Measurements from ENCODE around the gene FAM98A.

The FAM98A gene

DNA sequence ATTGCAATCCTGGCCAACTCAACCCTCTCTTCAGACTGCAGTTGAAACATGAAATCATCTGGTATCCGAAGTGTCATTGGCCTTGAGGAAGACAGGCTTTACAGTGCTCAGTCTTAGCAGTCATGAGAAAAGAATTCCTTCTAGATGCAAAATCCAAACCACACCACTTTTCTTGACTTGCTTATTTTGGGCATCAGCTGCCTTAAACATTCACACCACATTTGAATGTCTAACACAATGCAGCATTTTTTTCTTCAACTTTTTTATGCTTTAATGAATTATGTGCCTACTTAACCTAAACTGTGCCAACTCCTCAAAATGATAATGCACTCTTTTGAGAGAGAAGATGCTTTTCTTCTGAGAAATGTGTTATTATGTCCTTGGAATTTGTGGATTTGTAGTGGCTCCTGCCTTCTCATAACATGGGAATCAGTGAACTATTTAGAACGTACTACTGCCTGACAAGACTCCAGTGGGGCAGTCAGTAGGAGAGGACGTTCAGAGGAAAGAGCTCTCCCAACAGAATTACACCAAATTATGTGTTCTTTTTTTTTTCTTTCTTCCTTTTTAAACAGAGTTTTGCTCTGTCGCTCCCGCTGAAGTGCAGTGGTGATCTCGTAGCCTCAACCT, 3.2 kb upstream of the FAM98A start:
- in situ Hi-C loops (cut with HindIII; ENCODE audit: low pct_ligation_motif_present, low pct_unique_long_range_greater_than_20kb, low sequenced_read_pairs): no loop called here

DNA sequence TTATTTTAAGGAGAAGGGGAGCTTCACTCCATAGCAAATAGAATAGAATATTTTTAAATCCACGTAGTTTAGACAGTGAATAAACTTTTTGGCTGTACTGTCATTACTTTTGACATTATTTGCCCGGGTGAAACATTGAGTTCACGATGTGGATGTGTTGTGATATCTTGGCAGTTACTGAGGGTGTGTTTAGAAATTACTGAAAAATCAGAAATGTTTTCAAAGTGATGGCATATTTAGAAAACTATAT, 769 bp upstream of the FAM98A start:
- DNase-seq: no peak

More for the DNA sequence above, 3.2 kb upstream of the FAM98A start:
- no peak for DNase-seq

DNA sequence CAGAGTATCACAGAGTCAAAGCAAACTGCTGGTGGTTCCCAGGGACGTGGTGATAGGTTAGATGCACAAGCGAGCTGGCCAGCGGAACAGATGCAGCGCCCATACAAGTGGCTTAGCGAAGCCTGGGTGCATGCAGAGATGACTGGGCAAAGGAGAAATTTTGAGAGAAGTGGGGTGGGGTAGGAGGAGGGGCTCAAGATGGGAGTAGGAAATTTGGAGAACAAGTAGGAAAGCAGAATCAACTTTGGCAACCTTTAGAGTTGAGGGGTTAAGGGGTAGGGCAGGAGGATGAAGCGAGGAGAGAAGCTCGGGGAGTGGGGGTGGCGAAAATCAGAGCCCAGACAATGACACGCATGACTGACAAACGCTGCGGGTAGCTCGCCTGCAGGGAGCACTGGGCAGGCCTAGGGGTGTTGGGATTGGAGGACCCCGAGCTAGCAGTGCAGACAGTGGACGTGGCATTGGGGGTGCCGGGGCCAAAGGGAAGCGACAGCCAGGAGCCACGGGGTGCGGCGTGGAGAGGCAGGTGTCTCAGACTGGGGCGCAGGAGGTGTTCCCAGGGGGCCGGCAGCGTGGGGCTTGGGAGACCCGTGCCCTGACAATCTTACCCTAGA, 431 bp downstream of the FAM98A start:
- in situ Hi-C loops (cut with HindIII; ENCODE audit: low pct_ligation_motif_present, low pct_unique_long_range_greater_than_20kb, low sequenced_read_pairs): no loop called here
- peak; percentile 69 for DNase-seq

More for the DNA sequence above, 769 bp upstream of the FAM98A start:
- in situ Hi-C loops (cut with HindIII; ENCODE audit: low pct_ligation_motif_present, low pct_unique_long_range_greater_than_20kb, low sequenced_read_pairs): no loop called here

DNA sequence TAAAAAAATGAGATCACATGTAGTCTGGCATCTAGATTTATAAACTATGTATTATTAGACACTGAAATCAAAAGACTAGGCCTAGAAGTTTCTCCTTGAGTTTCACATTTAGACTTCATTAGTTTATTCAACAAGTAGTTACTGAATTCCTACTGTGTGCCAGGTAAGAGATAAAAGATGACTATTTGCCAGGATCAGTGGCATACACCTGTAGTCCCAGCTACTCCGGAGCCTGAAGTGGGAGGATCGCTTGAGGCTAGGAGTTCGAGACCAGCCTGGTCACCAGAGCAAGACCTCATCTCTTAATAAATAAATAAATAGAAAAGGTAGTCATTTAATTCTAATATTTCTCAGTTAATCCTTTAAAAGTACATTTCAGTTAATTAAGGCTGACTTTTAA, 2.1 kb downstream of the FAM98A start:
- DNase-seq: no peak
- in situ Hi-C loops (cut with HindIII; ENCODE audit: low pct_ligation_motif_present, low pct_unique_long_range_greater_than_20kb, low sequenced_read_pairs): no loop called here

DNA sequence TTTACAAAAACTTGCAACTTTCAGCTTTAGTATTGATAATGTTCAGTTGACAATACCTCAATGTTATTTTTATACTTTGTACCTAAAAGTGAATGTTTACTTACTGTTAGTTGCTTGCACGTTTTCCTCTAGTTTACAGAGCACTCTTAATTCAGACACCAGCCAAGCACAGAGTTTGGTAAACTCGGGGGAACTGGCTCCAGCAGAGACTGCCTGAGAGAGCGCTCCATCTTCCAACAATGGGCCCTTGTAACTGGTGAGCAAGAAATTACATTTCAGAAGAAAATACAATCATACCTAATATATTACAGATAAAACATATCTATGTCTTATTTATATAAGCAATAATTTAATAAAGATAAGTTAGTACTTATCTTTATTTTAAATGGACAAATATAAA, 3.7 kb downstream of the FAM98A start:
- DNase-seq: no peak
- in situ Hi-C loops (cut with HindIII; ENCODE audit: low pct_ligation_motif_present, low pct_unique_long_range_greater_than_20kb, low sequenced_read_pairs): no loop called here

DNA sequence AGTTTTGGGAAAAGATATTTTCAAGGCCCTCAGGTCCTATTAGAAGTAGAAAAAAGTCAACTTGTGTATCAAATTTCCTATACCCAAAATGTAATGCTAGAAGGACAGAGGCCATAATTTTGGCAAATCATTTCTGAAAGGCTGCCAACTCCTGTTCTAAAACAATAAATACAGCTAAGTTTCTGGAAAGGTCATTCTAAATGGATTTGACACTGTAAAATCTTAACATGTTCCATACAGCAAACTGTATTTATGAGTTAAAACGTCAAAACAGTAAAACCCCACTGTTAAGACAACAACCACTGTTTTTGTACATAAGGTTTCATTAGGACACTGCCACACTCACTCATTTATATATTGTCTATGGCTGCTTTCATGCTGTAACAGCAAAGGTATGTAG, 9.7 kb downstream of the FAM98A start:
- in situ Hi-C loops (cut with HindIII; ENCODE audit: low pct_ligation_motif_present, low pct_unique_long_range_greater_than_20kb, low sequenced_read_pairs): no loop called here
- no peak for DNase-seq

DNA sequence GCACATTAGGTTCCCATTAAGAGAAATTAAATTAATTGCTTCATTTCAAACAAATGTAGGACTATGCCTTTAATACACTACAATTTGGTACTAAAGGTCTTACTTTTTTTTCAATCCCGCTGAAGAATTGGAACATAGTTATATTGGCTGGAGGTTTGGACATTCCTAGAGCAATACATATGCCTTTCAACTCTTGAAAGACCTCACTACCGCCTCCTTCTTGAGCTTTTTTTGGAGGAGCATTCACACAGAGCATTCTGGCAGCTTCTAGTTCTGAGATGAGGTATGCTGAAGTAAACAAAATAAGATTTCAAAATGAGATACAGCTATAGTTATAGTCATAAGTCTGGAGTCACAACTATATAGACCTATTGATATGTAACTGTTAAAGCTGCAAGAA, 10.9 kb downstream of the FAM98A start:
- DNase-seq: no peak
- in situ Hi-C loops (cut with HindIII; ENCODE audit: low pct_ligation_motif_present, low pct_unique_long_range_greater_than_20kb, low sequenced_read_pairs): no loop called here

DNA sequence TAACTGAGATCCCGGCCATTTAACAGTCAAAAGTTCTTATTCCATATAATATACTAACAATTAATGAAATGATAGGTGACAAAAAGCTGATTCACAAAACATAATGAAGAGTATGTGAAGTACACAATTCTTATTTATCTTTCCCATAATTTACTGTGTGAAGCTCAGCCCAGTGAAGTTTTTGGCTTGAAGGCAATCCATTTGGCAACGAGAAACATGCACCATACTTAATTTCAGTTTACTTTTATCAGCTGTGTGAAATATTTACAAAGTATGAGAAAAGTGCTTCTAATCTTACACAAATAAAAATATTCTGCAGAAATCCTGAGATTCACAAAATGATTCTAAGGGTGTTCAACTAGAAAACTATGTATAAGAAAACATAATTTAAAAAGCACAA, 12.3 kb downstream of the FAM98A start:
- no peak for DNase-seq
- in situ Hi-C loops (cut with HindIII; ENCODE audit: low pct_ligation_motif_present, low pct_unique_long_range_greater_than_20kb, low sequenced_read_pairs): no loop called here

DNA sequence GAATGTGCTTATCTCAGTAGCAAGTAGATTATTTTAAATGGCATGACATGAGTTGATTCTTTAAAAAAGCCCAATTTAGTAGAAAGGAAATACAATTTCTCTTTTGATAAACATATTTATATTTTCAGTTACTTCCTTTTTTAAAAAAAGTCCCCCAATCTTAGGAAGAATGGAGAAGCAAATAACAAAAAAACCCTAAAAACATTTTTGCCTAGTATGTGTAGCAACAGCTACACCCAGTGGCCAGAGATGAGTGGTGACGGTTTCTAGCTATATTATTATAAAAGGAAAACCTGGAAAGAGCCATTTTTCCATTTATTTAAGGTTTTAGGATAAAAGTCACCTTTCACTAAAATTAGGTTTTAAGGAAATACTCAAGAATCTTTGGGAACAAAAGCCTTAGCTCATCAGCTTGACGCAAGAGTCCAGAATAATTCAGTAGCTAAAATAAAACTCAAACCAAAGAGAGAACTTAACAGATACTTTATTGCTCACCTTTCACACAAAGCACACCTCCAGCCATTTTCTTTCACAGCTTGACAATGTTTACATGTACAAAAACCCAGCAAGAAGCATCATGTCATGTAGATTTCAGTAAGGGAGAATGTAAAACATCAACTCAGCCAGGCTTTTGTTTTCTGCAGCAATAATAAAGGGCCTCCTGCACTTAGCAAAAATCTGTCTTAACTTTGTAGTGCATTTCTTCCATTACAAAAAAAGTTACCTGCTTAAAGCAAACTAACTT, 15.7 kb downstream of the FAM98A start:
- peak; percentile 42 for DNase-seq
- in situ Hi-C loops (cut with HindIII; ENCODE audit: low pct_ligation_motif_present, low pct_unique_long_range_greater_than_20kb, low sequenced_read_pairs): no loop called here

DNA sequence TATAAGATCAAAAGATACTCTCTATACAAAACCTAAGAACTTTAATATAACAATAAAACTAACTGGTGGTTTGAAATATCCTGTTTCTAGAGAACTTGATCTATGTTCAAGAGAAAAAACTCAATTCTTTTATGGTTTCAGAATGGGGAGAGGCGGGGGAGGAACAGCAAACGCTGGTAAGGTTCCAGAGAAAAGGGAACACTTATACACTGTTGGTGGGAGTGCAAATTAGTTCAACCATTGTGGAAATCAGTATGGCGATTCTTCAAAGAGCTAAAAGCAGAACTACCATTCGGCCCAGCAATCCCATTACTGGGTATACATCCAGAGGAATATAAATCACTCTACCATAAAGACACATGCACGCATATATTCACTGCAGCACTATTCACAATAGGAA, 17.2 kb downstream of the FAM98A start:
- no peak for DNase-seq
- in situ Hi-C loops (cut with HindIII; ENCODE audit: low pct_ligation_motif_present, low pct_unique_long_range_greater_than_20kb, low sequenced_read_pairs): no loop called here

DNA sequence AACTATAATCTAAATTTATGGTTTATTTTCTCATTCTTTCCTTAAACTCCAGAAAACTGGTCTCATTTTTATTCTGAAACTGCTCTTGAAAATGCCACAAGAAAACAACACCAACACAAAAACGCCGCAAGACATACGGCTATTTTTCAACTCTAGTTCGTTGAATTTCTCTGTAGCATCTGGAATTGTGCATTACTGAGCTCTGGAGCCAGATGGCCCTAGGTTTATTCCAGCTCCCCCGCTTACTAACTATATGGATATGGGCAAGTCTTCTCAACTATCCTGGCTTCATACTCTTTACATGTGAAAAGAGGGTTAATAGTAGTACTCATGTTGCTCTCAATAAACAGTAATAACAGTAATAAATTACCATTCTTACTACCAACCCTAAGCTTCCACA, 19.9 kb downstream of the FAM98A start:
- in situ Hi-C loops (cut with HindIII; ENCODE audit: low pct_ligation_motif_present, low pct_unique_long_range_greater_than_20kb, low sequenced_read_pairs): no loop called here
- DNase-seq: no peak

DNA sequence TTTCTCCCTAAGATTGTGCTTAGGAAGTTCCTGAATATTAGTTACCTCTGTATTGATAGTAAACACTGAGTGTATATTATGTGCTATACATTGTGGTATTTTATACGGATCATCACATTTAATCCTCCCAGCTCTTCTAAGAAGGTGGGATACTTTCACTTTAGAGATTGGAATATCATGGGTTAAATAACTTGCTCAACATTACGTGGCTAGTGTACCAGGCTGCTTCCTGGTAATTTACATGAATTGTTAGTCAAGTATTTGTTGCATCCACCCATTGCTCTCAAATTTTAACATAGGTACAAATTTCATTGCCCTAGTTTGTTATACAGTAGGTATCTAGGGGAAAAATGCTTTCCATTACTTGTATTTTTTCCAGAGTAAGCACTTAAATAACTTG, 21.4 kb downstream of the FAM98A start:
- in situ Hi-C loops (cut with HindIII; ENCODE audit: low pct_ligation_motif_present, low pct_unique_long_range_greater_than_20kb, low sequenced_read_pairs): no loop called here
- no peak for DNase-seq

DNA sequence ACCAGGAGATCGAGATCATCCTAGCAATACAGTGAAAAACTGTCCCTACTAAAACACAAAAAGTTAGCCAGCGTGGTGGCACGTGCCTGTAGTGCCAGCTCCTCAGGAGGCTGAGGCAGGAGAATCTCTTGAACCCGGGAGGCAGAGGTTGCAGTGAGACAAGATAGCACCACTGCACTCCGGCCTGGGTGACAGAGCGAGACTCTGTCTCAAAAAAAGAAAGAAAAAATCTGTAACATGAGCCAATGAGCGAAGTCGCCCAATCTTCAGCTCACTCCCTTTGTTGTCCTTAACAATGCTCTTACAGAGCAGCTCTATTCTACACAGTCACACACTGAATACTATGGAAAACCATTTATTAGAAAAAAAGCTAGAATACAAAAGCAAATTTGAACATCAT, 22.0 kb downstream of the FAM98A start:
- DNase-seq: no peak
- in situ Hi-C loops (cut with HindIII; ENCODE audit: low pct_ligation_motif_present, low pct_unique_long_range_greater_than_20kb, low sequenced_read_pairs): no loop called here

DNA sequence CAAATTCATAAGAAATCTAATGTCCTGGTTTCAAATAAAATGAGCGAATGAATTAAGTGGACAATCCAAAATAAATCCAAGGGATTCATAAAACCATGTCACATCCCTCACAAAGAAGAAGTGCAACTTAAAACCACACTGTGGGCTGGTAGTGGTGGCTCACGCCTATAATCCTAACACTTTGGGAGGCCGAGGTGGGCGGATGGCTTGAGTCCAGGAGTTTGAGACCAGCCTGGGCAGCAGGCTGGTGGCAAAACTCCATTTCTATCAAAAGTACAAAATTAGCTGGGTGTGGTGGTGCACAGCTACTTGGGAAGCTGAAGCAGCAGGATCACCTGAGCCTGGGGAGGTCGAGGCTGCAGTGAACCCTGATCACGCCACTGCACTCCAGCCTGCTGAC, 25.4 kb downstream of the FAM98A start:
- in situ Hi-C loops (cut with HindIII; ENCODE audit: low pct_ligation_motif_present, low pct_unique_long_range_greater_than_20kb, low sequenced_read_pairs): no loop called here
- DNase-seq: no peak

DNA sequence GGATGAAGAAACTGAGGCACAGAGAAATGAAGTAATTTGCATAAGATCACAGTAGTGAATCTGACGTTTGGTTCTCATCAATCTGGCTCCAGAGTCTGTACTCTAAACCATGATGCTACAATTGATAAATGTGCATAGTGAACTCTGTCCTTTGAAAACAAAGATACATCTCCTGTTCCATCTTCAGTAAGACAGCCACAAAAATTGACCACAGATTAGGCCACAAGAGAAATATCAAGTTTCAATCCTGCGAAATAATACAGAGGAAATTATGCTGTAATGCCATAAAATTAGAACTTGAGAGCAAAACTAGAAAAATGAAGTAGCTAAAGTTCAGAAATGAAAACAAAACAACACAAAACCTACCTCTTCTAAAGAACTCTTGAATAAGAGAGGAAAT, 28.4 kb downstream of the FAM98A start:
- no peak for DNase-seq
- in situ Hi-C loops (cut with HindIII; ENCODE audit: low pct_ligation_motif_present, low pct_unique_long_range_greater_than_20kb, low sequenced_read_pairs): no loop called here

DNA sequence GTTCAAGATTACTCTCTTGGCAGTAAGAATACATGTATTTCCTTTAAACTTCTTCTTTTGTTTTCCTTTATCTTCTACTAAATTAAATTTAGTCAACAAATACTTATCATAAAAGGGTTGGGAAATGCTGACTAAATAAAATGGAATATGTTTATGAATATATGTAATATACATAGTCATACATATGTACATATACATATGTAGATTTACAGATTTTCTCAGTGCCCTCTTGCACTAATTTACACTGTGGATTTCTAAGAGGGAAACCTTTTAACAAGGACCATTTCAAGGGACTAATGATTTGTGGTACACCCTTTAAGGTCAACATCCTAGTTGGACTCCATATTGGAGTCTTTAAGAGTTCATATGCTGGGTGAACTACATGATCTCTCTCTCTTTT, 37.2 kb downstream of the FAM98A start:
- in situ Hi-C loops (cut with HindIII; ENCODE audit: low pct_ligation_motif_present, low pct_unique_long_range_greater_than_20kb, low sequenced_read_pairs): no loop called here

DNA sequence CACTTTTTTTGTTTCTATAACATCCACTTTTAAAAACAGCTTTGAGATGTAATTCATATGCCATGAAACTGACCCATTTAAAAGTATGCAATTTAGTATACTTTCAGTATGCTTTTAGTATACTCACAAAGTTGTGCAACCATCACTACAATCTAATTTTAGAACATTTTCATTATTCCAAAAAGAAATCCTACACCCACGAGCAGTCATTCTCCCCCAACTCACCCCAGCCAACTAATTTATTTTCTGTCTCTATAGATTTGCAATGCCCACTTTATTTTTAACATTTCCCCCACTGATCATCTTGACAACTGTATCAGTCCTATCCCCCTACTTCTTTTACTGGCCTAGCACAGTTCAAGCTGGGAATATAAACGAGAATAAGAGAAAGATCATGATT, 39.1 kb downstream of the FAM98A start:
- DNase-seq: no peak
- in situ Hi-C loops (cut with HindIII; ENCODE audit: low pct_ligation_motif_present, low pct_unique_long_range_greater_than_20kb, low sequenced_read_pairs): no loop called here

More for the DNA sequence above, 37.2 kb downstream of the FAM98A start:
- DNase-seq: no peak

DNA sequence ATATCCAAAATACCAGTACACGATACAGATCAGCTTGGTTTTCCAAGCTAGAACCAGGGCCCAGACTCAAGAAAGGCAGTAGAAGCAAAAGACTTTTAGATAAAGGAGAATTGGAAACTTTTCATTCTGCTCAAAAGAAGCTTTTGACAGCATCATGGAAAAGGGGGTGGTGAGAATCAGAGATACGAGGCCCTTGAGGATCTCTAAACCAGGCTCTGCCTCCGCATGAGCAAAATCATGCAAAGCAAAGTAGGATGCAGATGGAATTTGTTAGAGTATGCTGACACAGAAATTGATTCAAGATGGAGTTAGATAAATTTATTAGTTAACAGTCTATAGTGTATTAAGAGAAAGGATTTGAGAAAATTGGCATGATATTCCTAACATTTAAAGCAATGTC, 39.8 kb downstream of the FAM98A start:
- no peak for DNase-seq
- in situ Hi-C loops (cut with HindIII; ENCODE audit: low pct_ligation_motif_present, low pct_unique_long_range_greater_than_20kb, low sequenced_read_pairs): no loop called here

DNA sequence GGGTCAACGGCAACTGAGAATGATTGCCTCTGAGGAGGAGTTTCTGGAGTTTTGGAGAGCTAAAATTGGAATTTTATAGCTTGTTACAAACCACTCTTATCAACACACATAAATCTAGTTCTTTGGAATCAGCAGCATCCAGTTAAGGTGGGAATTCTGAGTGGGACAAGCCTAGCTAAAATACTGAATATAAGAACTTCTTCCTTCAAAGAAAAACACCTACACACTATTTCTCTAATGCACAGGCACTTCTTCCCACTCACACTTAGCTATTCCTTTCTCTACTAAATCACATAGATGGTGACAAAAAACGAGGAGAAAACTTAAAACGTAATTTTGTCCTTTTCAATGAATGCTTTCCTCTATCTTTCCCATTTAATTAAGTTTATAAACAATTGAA, 43.4 kb downstream of the FAM98A start:
- in situ Hi-C loops (cut with HindIII; ENCODE audit: low pct_ligation_motif_present, low pct_unique_long_range_greater_than_20kb, low sequenced_read_pairs): no loop called here
- DNase-seq: no peak

DNA sequence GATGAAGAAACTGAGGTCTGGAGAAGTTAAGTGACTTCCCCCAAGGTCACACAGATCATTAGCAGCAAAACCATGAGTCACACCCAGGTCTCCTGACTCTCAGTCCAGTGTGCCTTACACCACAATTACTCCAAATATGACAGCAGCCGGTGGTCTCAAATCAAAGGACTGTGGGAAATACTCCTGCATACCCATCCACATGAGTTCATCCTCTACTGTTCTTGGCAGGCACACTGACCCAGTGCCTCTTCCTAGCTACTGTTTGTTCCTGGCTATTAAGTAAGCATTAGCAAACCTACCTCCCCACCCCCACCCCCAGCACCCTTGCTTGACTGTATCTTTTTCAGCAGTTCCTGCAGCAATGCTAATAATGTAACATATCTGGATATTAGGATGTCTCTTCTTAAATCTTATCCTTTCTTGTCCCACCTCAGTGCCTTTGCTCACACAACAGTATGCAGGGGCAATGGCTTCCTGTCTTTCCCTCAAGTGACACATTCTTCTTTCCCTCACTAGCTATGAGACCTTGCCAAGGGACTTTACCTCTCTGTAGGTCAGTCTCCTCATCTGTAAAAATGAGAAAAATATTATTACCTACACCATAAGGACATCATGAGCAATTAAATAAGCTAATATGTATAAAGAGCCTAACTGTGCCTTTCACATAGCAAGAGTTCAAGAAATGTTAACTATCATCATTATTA, 46.2 kb downstream of the FAM98A start:
- in situ Hi-C loops (cut with HindIII; ENCODE audit: low pct_ligation_motif_present, low pct_unique_long_range_greater_than_20kb, low sequenced_read_pairs): no loop called here
- DNase-seq: no peak
